Measurements from ENCODE around the gene DYNLRB1.

DYNLRB1 gene

GRCh38 chr20:34535301-34535840, 19.1 kb downstream of the DYNLRB1 start:
- no peak for DNase-seq

GRCh38 chr20:34535857-34536256, 19.6 kb downstream of the DYNLRB1 start:
- no peak for DNase-seq

GRCh38 chr20:34536798-34537394, 20.7 kb downstream of the DYNLRB1 start:
- DNase-seq: peak in 4 of 5 experiments; percentile 23 to 68 (median 44)

GRCh38 chr20:34537651-34538050, 21.4 kb downstream of the DYNLRB1 start:
- no peak for DNase-seq

- peak in 4 of 5 experiments; percentile 16 to 43 (median 36) for DNase-seq
These were observed 22.5 kb downstream of the DYNLRB1 start for GRCh38 chr20:34538671-34539123.

GRCh38 chr20:34539756-34540155, 23.5 kb downstream of the DYNLRB1 start:
- no peak for DNase-seq

- no peak for DNase-seq
These were observed 24.5 kb downstream of the DYNLRB1 start for GRCh38 chr20:34540596-34541263.

- DNase-seq: peak in 2 of 5 experiments; percentile 35
These were observed 25.2 kb downstream of the DYNLRB1 start for GRCh38 chr20:34541264-34541901.

- no peak for DNase-seq
These were observed 25.7 kb downstream of the DYNLRB1 start for GRCh38 chr20:34541917-34542316.

GRCh38 chr20:34542439-34542838, 26.2 kb downstream of the DYNLRB1 start:
- DNase-seq: no peak

GRCh38 chr20:34543463-34544056, 27.3 kb downstream of the DYNLRB1 start:
- DNase-seq: no peak

GRCh38 chr20:34544109-34544796, 28.0 kb downstream of the DYNLRB1 start:
- no peak for DNase-seq

- no peak for DNase-seq
These were observed 30.5 kb downstream of the DYNLRB1 start for GRCh38 chr20:34546751-34547181.

- DNase-seq: no peak
These were observed 31.8 kb downstream of the DYNLRB1 start for GRCh38 chr20:34547844-34548613.

GRCh38 chr20:34549291-34549928, 33.2 kb downstream of the DYNLRB1 start:
- peak in 1 of 5 experiments; percentile 43 for DNase-seq

GRCh38 chr20:34549929-34550305, 33.7 kb downstream of the DYNLRB1 start:
- DNase-seq: no peak

GRCh38 chr20:34552569-34552968, 36.3 kb downstream of the DYNLRB1 start:
- no peak for DNase-seq

GRCh38 chr20:34553366-34553867, 37.2 kb downstream of the DYNLRB1 start:
- DNase-seq: no peak

GRCh38 chr20:34557936-34558319, 41.7 kb downstream of the DYNLRB1 start:
- DNase-seq: no peak

GRCh38 chr20:34558320-34559218, 42.3 kb downstream of the DYNLRB1 start, which contains the start of gene MAP1LC3A:
Gene MAP1LC3A (plus strand): TSS chr20:34558718. CDS start chr20:34558869, 151 bp downstream.
- DNase-seq: peak; percentile 89 to 97 (median 96)
